ENCODE measurements around the gene MAML3. TPM values are rescaled to one million over a fixed set of nuclear protein-coding genes. Genes with fewer than 3 reads are reported as not detected.
A peak's percentile ranks its signal among the peaks of the same experiment; 100 is the strongest.

The MAML3 gene
- total RNA-seq, 4 donors from 2014 or later: 2.4 to 50.5 (median 17.8) TPM

- Histone ChIP-seq H3K4me1 (no peaks in the 10 kb centered on the region), H3K36me3 (no peaks in the 10 kb centered on the region), H3K4me3 (no peak overlapping the region), H3K27me3 (no peaks in the 10 kb centered on the region), H3K9me3 (no peaks in the 10 kb centered on the region), H3K27ac (no peak overlapping the region)
- no peak for DNase-seq
- intact Hi-C loops (cut with DNase I; ENCODE audit: low total_unique reads): no loop called here
- TF ChIP-seq CTCF (IDR thresholded peaks at IDR 0.05): no peak
- TF ChIP-seq POLR2A (IDR thresholded peaks at IDR 0.05): no peak
These were observed 3.4 kb upstream of the MAML3 start for GRCh38 chr4:140157341-140157740.

GRCh38 chr4:140156529-140157171 lies 2.7 kb upstream of the MAML3 start:
- Histone ChIP-seq H3K36me3 (no peaks in the 10 kb centered on the region), H3K4me3 (no peak overlapping the region), H3K27ac (no peak overlapping the region), H3K9me3 (no peaks in the 10 kb centered on the region), H3K27me3 (no peaks in the 10 kb centered on the region), H3K4me1 (no peaks in the 10 kb centered on the region)
- DNase-seq: no peak
- intact Hi-C loops (cut with DNase I; ENCODE audit: low total_unique reads): no loop called here
- TF ChIP-seq POLR2A (IDR thresholded peaks at IDR 0.05) (no peak), CTCF (IDR thresholded peaks at IDR 0.05) (no peak)

GRCh38 chr4:140154572-140154891 lies 548 bp upstream of the MAML3 start:
- no peak for DNase-seq
- no peaks in the 10 kb centered on the region for H3K9me3 ChIP-seq
- H3K36me3 ChIP-seq: no peaks in the 10 kb centered on the region
- no peaks in the 10 kb centered on the region for H3K4me1 ChIP-seq
- peak overlapping the region; percentile 98 to 99 for H3K27ac ChIP-seq
- intact Hi-C loops (cut with DNase I; ENCODE audit: low total_unique reads): no loop called here
- no peaks in the 10 kb centered on the region for H3K27me3 ChIP-seq
- TF ChIP-seq POLR2A (IDR thresholded peaks at IDR 0.05) (no peak), CTCF (IDR thresholded peaks at IDR 0.05) (no peak)
- H3K4me3 ChIP-seq: peak overlapping the region; percentile 66

- intact Hi-C loops (cut with DNase I; ENCODE audit: low total_unique reads): no loop called here
- Histone ChIP-seq H3K27ac (peak overlapping the region; percentile 98 to 99), H3K9me3 (no peaks in the 10 kb centered on the region), H3K36me3 (no peaks in the 10 kb centered on the region), H3K4me1 (no peaks in the 10 kb centered on the region), H3K4me3 (peak overlapping the region; percentile 66), H3K27me3 (no peaks in the 10 kb centered on the region)
- DNase-seq: no peak
- no peak for TF ChIP-seq POLR2A (IDR thresholded peaks at IDR 0.05)
These were observed 616 bp downstream of the MAML3 start for GRCh38 chr4:140153419-140153717.

GRCh38 chr4:140152751-140153418 lies 1.1 kb downstream of the MAML3 start:
- intact Hi-C loops (cut with DNase I; ENCODE audit: low total_unique reads): no loop called here
- no peaks in the 10 kb centered on the region for H3K4me1 ChIP-seq
- H3K27ac ChIP-seq: peak overlapping the region; percentile 98 to 99
- H3K36me3 ChIP-seq: no peaks in the 10 kb centered on the region
- H3K9me3 ChIP-seq: no peaks in the 10 kb centered on the region
- TF ChIP-seq CTCF (IDR thresholded peaks at IDR 0.05) (no peak), POLR2A (IDR thresholded peaks at IDR 0.05) (peak in 1 of 2 donors; percentile 7)
- H3K4me3 ChIP-seq: peak overlapping the region; percentile 66
- no peaks in the 10 kb centered on the region for H3K27me3 ChIP-seq
- DNase-seq: peak; percentile 66 to 74

Data from uterus (tissue), 4 donors.